Caco-2 (cell line): ENCODE measurements around the gene MAGEC3. TPM values are rescaled to one million over a fixed set of nuclear protein-coding genes. Genes with fewer than 3 reads are reported as not detected.
"Not testable (repeated sequence)": the region's sequence is repeated elsewhere in the genome, so short reads cannot be mapped to it uniquely, and the experiment has no call there.

ENCODE experiments used
- BruUV-seq: library from RNA; stranded (reverse); fragments of 400-500 nt; replicated peaks from 2 replicates; lab custom pipeline; 2021; lab: Mats Ljungman, UMichigan
- CTCF ChIA-PET: fragments of 300-600 bp; sonication (Branson Sonifier 250); formaldehyde crosslinking; loops from one replicate; lab custom pipeline; 2022; ENCODE audit warnings: antibody characterized with exemption; lab: Charles Lee
- POLR2A ChIA-PET: fragments of 300-600 bp; sonication (Branson Sonifier 250); formaldehyde crosslinking; loops from one replicate; lab custom pipeline; 2022; ENCODE audit warnings: antibody characterized with exemption; lab: Charles Lee
- DNase-seq, 2 experiments: peaks; one replicate each; pipeline versions ENCODE4 v3.0.0 to v3.0.0-alpha.2; 2020 to 2022
- H3K27me3 ChIP-seq: replicated peaks from 2 replicates; pipeline ENCODE4 v1.6.0; 2011; ENCODE audit warnings: low read length; ENCODE audit not compliant: control insufficient read depth, insufficient read depth
- H3K36me3 ChIP-seq: 2 replicates; pipeline ENCODE4 v1.5.1; 2011; ENCODE audit warnings: low read length; ENCODE audit not compliant: control insufficient read depth, insufficient read depth
- H3K4me1 ChIP-seq: fragments of 250-450 bp; sonication (Bioruptor Pico); 2 replicates; pipeline ENCODE4 v1.5.1; 2020; ENCODE audit warnings: mild to moderate bottlenecking
- H3K4me3 ChIP-seq: 2 replicates; pipeline ENCODE4 v1.5.1; 2011; ENCODE audit warnings: low read depth, mild to moderate bottlenecking, control low read depth, low read length
- H3K9me3 ChIP-seq: fragments of 250-450 bp; sonication (Bioruptor Pico); 2 replicates; pipeline ENCODE4 v1.5.1; 2020; ENCODE audit warnings: mild to moderate bottlenecking, moderate library complexity
- H3K27ac Mint-ChIP-seq: one replicate; pipeline ENCODE4 v1.8.0; 2022; ENCODE audit warnings: mixed read lengths; ENCODE audit not compliant: unreplicated experiment
- H3K27me3 Mint-ChIP-seq: one replicate; pipeline ENCODE4 v1.8.0; 2022; ENCODE audit warnings: mixed read lengths; ENCODE audit not compliant: insufficient read depth, unreplicated experiment
- H3K36me3 Mint-ChIP-seq: one replicate; pipeline ENCODE4 v1.8.0; 2022; ENCODE audit warnings: mild to moderate bottlenecking, mixed read lengths; ENCODE audit not compliant: insufficient read depth, unreplicated experiment
- H3K4me1 Mint-ChIP-seq: one replicate; pipeline ENCODE4 v1.8.0; 2022; ENCODE audit warnings: low read depth, mixed read lengths; ENCODE audit not compliant: unreplicated experiment
- H3K4me3 Mint-ChIP-seq: one replicate; pipeline ENCODE4 v1.8.0; 2022; ENCODE audit warnings: mild to moderate bottlenecking, moderate library complexity, mixed read lengths; ENCODE audit not compliant: unreplicated experiment
- H3K9me3 Mint-ChIP-seq: one replicate; pipeline ENCODE4 v1.8.0; 2022; ENCODE audit warnings: mixed read lengths; ENCODE audit not compliant: unreplicated experiment
- intact Hi-C: fragments of 100-400 bp; cut with micrococcal nuclease; formaldehyde crosslinking; loops from one replicate; pipeline ENCODE4 v1.10.0; 2022; ENCODE audit not compliant: unreplicated experiment
- total RNA-seq: library from RNA; stranded (reverse); gene quantifications from 2 replicates; pipeline ENCODE4 v1.2.3, GENCODE V29; 2022
- TF ChIP-seq, protein P1 (sequence below), 2 experiments: fragments of 200-600 bp in 1 of 2; IDR thresholded peaks; 1 replicate in 1 of 2; 2 replicates in 1 of 2; pipeline versions ENCODE4 v1.5.1 to v1.8.0; 2011 to 2022; ENCODE audit warnings: antibody characterized with exemption in 1 of 2, control low read depth in 1 of 2, inconsistent platforms in 1 of 2, low read depth in 1 of 2, low read length in 1 of 2, mild to moderate bottlenecking in 1 of 2, moderate library complexity in 1 of 2; ENCODE audit not compliant: insufficient read depth in 1 of 2, severe bottlenecking in 1 of 2, unreplicated experiment in 1 of 2

Gene MAGEC3
- total RNA-seq, 1 experiment from 2014 or later, result not detected

DNA sequence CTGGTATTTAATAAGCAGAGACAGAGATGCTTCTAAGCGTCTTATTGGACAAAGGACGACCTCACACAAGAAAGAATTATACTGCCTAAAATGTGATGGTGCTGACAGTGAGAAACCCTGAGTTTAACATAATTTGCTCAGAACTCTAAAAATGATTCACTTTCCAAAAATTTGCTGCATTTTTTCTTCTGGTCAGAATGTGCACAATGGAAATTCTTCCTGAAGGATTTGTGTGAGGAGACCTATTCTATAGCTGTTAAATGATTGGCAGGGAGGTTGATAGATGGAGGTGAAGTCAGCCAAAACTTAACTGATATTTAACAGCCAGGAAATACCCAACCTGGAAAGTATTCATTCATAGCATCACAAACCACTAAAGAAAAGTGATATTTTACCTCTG, 1.7 kb downstream of the MAGEC3 start:
- H3K36me3 ChIP-seq, result no peaks in the 10 kb centered on the region
- Mint-ChIP-seq H3K4me1 (no peaks in the 10 kb centered on the region), H3K9me3 (peaks cover 9% of the 10 kb centered on the region), H3K27ac (no peak overlapping the region), H3K4me3 (no peak overlapping the region), H3K27me3 (no peaks in the 10 kb centered on the region), H3K36me3 (no peaks in the 10 kb centered on the region)
- no TSS peak for BruUV-seq
- H3K4me1 ChIP-seq, result no peaks in the 10 kb centered on the region
- ChIA-PET POLR2A (no interaction called here), CTCF (no interaction called here)
- intact Hi-C loops, result no loop called here
- H3K4me3 ChIP-seq, result no peak overlapping the region
- DNase-seq, result no peak
- no peaks in the 10 kb centered on the region for H3K27me3 ChIP-seq
- no peaks in the 10 kb centered on the region for H3K9me3 ChIP-seq
- TF ChIP-seq, protein P1, sequence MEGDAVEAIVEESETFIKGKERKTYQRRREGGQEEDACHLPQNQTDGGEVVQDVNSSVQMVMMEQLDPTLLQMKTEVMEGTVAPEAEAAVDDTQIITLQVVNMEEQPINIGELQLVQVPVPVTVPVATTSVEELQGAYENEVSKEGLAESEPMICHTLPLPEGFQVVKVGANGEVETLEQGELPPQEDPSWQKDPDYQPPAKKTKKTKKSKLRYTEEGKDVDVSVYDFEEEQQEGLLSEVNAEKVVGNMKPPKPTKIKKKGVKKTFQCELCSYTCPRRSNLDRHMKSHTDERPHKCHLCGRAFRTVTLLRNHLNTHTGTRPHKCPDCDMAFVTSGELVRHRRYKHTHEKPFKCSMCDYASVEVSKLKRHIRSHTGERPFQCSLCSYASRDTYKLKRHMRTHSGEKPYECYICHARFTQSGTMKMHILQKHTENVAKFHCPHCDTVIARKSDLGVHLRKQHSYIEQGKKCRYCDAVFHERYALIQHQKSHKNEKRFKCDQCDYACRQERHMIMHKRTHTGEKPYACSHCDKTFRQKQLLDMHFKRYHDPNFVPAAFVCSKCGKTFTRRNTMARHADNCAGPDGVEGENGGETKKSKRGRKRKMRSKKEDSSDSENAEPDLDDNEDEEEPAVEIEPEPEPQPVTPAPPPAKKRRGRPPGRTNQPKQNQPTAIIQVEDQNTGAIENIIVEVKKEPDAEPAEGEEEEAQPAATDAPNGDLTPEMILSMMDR (IDR thresholded peaks at IDR 0.05; ENCODE audit: insufficient read depth in 1 of 2, low read depth in 1 of 2, low read length in 1 of 2, severe bottlenecking in 1 of 2, unreplicated experiment in 1 of 2), result no peak

DNA sequence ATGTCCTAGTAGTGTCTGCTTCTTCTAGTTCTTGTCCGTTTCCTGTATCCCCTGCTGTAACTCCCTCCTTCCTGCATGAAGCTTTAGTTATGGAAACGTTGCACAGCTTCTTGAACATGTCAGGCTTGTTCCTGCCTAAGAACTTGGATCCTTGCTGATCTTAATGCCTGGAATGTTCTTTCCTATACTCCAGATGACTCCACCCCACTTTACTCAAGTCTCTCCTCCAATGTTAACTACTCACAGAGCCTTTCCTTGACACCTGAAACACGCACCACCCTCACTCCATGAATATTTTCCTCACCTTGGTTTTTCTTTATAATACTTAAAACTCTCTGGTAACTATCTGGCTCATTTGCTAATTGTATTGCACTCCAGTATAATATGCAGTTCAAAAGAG, 19.4 kb downstream of the MAGEC3 start:
- Histone ChIP-seq H3K36me3 (no peaks in the 10 kb centered on the region), H3K27me3 (no peaks in the 10 kb centered on the region), H3K4me1 (no peaks in the 10 kb centered on the region), H3K9me3 (no peaks in the 10 kb centered on the region), H3K4me3 (no peak overlapping the region)
- intact Hi-C loops, result no loop called here
- no TSS peak for BruUV-seq
- no peaks in the 10 kb centered on the region for H3K27me3 Mint-ChIP-seq
- H3K9me3 Mint-ChIP-seq, result no peaks in the 10 kb centered on the region
- no peak overlapping the region for H3K27ac Mint-ChIP-seq
- DNase-seq, result no peak
- CTCF ChIA-PET, result no interaction called here
- no peak overlapping the region for H3K4me3 Mint-ChIP-seq
- POLR2A ChIA-PET, result no interaction called here
- TF ChIP-seq, protein P1 (IDR thresholded peaks at IDR 0.05; ENCODE audit: insufficient read depth in 1 of 2, low read depth in 1 of 2, low read length in 1 of 2, severe bottlenecking in 1 of 2, unreplicated experiment in 1 of 2), result no peak
- no peaks in the 10 kb centered on the region for H3K4me1 Mint-ChIP-seq
- no peaks in the 10 kb centered on the region for H3K36me3 Mint-ChIP-seq

DNA sequence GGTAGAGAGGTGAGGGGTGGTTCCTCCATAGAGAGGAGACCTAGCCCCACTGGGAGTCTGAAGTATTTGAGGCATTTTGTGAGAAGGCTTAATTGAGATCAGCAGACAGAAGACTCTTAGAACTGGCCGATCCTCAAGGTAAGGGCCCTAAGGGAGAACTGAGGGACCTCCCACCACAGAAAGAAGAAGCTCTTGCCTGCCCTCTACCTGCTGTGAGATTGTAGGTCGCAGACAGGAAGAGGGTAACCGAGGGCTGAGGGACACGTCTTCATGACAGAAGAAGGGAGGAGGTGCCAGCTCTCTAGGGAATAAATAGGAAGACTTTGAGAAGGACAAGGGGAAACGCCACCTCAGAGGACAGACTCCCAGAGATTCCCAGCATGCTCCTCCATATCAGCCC, 41.5 kb downstream of the MAGEC3 start:
- Histone ChIP-seq H3K27me3 (no peaks in the 10 kb centered on the region), H3K36me3 (no peaks in the 10 kb centered on the region), H3K9me3 (no peaks in the 10 kb centered on the region), H3K4me3 (no peak overlapping the region), H3K4me1 (no peaks in the 10 kb centered on the region)
- ChIA-PET CTCF (no interaction called here), POLR2A (no interaction called here)
- TF ChIP-seq, protein P1 (IDR thresholded peaks at IDR 0.05; ENCODE audit: insufficient read depth in 1 of 2, low read depth in 1 of 2, low read length in 1 of 2, severe bottlenecking in 1 of 2, unreplicated experiment in 1 of 2), result no peak
- no peak overlapping the region for H3K4me3 Mint-ChIP-seq
- BruUV-seq, result no TSS peak
- no peaks in the 10 kb centered on the region for H3K27me3 Mint-ChIP-seq
- intact Hi-C loops, result no loop called here
- DNase-seq, result no peak
- H3K27ac Mint-ChIP-seq, result no peak overlapping the region
- H3K4me1 Mint-ChIP-seq, result no peaks in the 10 kb centered on the region
- H3K9me3 Mint-ChIP-seq, result no peaks in the 10 kb centered on the region
- H3K36me3 Mint-ChIP-seq, result no peaks in the 10 kb centered on the region

DNA sequence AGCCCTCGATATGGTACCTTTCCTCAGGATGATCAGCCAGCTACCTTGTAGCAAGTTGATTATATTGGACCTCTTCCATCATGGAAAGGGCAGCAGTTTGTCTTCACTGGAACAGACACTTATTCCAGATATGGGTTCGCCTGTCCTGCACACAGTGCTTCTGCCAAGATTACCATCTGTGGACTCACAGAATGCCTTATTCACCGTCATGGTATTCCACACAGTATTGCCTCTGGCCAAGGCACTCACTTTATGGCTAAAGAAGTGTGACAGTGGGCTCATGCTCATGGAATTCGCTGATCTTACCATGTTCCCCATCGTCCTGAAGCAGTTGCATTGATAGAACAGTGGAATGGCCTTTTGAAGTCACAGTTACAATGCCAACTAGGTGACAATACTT, 50.7 kb downstream of the MAGEC3 start:
- DNase-seq, H3K9me3 Mint-ChIP-seq, H3K4me3 ChIP-seq, CTCF ChIA-PET, H3K36me3 Mint-ChIP-seq, H3K4me3 Mint-ChIP-seq, POLR2A ChIA-PET, H3K27me3 Mint-ChIP-seq, intact Hi-C loops, BruUV-seq, H3K4me1 ChIP-seq, H3K36me3 ChIP-seq, H3K9me3 ChIP-seq, H3K27ac Mint-ChIP-seq, H3K27me3 ChIP-seq, H3K4me1 Mint-ChIP-seq: not testable (repeated sequence)
